OCI-LY3 (cell line): ENCODE measurements around the gene FMO2.

Experiments used
- CTCF ChIP-seq: fragments of 200-600, 300-600 bp; sonication (generic); IDR thresholded peaks from 2 replicates; pipeline ENCODE4 v1.5.1; 2014; ENCODE audit warnings: antibody characterized with exemption, low read length, low read depth
- EZH2phosphoT487 ChIP-seq: fragments of 200-600 bp; shearing (Covaris generic); IDR thresholded peaks from 2 replicates; pipeline ENCODE4 v1.6.1; 2018; ENCODE audit warnings: antibody characterized with exemption, mixed run types, low read depth

GRCh38 chr1:171172471-171172870, 12.6 kb upstream of the FMO2 start:
- TF ChIP-seq CTCF (no peak), EZH2phosphoT487 (no peak)
